ENCODE results near the gene ZNF716. TPM values are rescaled to one million over a fixed set of nuclear protein-coding genes. Genes with fewer than 3 reads are reported as not detected.

ZNF716 gene
- total RNA-seq, 1 experiment from 2014 or later: not detected

GRCh38 chr7:57412618-57413017, 37.4 kb upstream of the ZNF716 start:
- BruUV-seq (replicated peaks): no TSS peak
- CTCF ChIA-PET: no interaction called here
- Mint-ChIP-seq H3K36me3 (ENCODE audit: insufficient read depth, unreplicated experiment) (no peaks in the 10 kb centered on the region), H3K4me1 (ENCODE audit: insufficient read depth, unreplicated experiment) (no peaks in the 10 kb centered on the region), H3K9me3 (ENCODE audit: unreplicated experiment) (peaks cover 7% of the 10 kb centered on the region), H3K4me3 (ENCODE audit: unreplicated experiment) (no peak overlapping the region), H3K27ac (ENCODE audit: low read depth, unreplicated experiment) (no peak overlapping the region), H3K27me3 (ENCODE audit: insufficient read depth, unreplicated experiment) (no peaks in the 10 kb centered on the region)
- no peak for DNase-seq (ENCODE audit: unreplicated experiment)
- POLR2A ChIA-PET: no interaction called here
- intact Hi-C loops (cut with micrococcal nuclease): no loop called here
- TF ChIP-seq, protein P1, sequence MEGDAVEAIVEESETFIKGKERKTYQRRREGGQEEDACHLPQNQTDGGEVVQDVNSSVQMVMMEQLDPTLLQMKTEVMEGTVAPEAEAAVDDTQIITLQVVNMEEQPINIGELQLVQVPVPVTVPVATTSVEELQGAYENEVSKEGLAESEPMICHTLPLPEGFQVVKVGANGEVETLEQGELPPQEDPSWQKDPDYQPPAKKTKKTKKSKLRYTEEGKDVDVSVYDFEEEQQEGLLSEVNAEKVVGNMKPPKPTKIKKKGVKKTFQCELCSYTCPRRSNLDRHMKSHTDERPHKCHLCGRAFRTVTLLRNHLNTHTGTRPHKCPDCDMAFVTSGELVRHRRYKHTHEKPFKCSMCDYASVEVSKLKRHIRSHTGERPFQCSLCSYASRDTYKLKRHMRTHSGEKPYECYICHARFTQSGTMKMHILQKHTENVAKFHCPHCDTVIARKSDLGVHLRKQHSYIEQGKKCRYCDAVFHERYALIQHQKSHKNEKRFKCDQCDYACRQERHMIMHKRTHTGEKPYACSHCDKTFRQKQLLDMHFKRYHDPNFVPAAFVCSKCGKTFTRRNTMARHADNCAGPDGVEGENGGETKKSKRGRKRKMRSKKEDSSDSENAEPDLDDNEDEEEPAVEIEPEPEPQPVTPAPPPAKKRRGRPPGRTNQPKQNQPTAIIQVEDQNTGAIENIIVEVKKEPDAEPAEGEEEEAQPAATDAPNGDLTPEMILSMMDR (IDR thresholded peaks at IDR 0.05; ENCODE audit: unreplicated experiment): no peak

DNA sequence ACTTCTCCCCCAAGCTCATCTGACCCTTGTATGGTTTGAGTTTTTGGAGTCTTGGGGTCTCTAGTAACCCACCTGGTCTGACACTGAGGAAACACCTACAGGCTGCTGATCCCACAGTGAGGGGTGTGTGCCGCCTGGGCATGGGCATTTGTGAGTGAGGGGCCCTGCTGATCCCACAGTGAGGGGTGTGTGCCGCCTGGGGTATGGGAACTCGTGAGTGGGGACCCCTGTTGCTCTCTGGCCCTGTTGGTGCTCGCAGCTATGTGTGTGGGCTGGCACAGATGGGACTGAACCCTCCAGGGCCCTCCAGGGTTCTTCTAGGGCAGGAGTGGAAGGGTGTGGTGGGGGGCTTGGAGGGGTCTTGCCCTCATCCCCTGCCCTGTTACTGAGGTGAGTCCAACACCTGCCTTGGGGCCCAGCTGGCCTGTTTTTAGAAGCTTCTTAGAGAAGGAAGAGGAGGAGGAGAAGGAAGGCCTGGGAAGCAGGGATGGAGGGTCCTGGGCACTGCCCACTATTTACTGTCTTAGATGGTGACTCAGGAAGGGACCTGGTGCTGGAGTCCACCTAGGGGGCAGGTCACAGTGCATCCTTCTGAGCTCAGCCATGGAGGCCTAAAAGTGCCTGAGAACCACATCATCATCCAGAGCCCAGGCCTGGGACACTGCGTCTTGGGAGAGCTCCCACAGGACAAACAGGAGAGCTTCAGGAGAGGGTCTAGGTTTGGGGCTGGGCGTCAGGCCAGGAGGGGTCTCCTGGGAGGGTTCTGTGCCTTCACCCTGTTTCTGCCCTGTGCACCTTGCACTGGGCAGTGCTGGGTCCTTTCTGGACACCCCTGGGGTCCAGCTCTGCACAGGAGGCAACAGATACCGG, 36.2 kb upstream of the ZNF716 start:
- TF ChIP-seq, protein P1 (IDR thresholded peaks at IDR 0.05; ENCODE audit: unreplicated experiment): no peak
- no peaks in the 10 kb centered on the region for H3K27me3 Mint-ChIP-seq (ENCODE audit: insufficient read depth, unreplicated experiment)
- CTCF ChIA-PET: no interaction called here
- BruUV-seq (replicated peaks): no TSS peak
- H3K9me3 Mint-ChIP-seq (ENCODE audit: unreplicated experiment): peaks cover 7% of the 10 kb centered on the region
- no peaks in the 10 kb centered on the region for H3K36me3 Mint-ChIP-seq (ENCODE audit: insufficient read depth, unreplicated experiment)
- POLR2A ChIA-PET: no interaction called here
- H3K4me1 Mint-ChIP-seq (ENCODE audit: insufficient read depth, unreplicated experiment): no peaks in the 10 kb centered on the region
- H3K4me3 Mint-ChIP-seq (ENCODE audit: unreplicated experiment): no peak overlapping the region
- no peak overlapping the region for H3K27ac Mint-ChIP-seq (ENCODE audit: low read depth, unreplicated experiment)
- no peak for DNase-seq (ENCODE audit: unreplicated experiment)
- intact Hi-C loops (cut with micrococcal nuclease): no loop called here

DNA sequence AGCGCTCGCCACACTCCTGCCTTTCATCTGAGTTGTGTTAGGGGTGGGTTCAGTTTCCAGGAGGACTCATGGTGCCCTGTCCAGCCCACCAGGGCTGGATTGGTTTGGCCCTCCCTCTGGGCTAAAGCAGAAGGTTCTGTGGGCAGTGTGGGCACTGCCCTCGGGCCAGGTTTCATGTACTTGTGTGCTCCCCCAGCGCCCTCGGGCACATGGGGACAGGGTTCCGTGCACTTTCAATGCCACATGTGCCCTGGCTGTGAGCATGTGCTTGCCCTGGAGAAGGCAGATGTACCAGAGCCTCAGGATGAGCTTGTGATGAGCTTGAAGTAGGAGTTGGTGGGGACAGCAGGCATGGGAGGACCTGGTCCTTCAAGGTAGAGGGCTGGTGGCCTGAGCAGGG, 35.6 kb upstream of the ZNF716 start:
- ChIA-PET POLR2A (no interaction called here), CTCF (no interaction called here)
- Mint-ChIP-seq H3K4me1 (ENCODE audit: insufficient read depth, unreplicated experiment) (no peaks in the 10 kb centered on the region), H3K4me3 (ENCODE audit: unreplicated experiment) (no peak overlapping the region), H3K27ac (ENCODE audit: low read depth, unreplicated experiment) (no peak overlapping the region), H3K27me3 (ENCODE audit: insufficient read depth, unreplicated experiment) (no peaks in the 10 kb centered on the region), H3K36me3 (ENCODE audit: insufficient read depth, unreplicated experiment) (no peaks in the 10 kb centered on the region), H3K9me3 (ENCODE audit: unreplicated experiment) (peaks cover 2% of the 10 kb centered on the region)
- intact Hi-C loops (cut with micrococcal nuclease): no loop called here
- no peak for DNase-seq (ENCODE audit: unreplicated experiment)
- TF ChIP-seq, protein P1 (IDR thresholded peaks at IDR 0.05; ENCODE audit: unreplicated experiment): no peak
- BruUV-seq (replicated peaks): no TSS peak

DNA sequence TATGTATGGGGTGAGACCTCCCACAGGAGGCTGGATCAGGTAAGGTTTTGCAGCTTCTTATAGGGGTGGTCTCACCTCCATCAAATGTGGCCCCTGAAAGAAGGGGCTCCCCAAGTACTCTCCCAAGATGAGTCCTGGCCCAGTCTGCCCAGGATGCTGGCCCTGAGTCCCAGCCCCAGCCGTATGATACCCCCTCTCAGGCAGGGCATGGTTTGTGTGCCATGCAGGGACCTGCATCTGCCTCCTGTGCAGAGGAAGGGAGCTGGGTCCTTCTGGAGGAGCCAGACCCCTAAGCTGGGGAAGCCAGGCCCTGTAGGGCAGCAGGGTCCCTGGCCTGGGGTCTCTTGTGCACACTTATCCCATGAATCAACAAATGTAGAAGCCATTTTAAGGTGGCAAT, 35.1 kb upstream of the ZNF716 start:
- no peak overlapping the region for H3K4me3 Mint-ChIP-seq (ENCODE audit: unreplicated experiment)
- TF ChIP-seq, protein P1 (IDR thresholded peaks at IDR 0.05; ENCODE audit: unreplicated experiment): no peak
- no peaks in the 10 kb centered on the region for H3K4me1 Mint-ChIP-seq (ENCODE audit: insufficient read depth, unreplicated experiment)
- BruUV-seq (replicated peaks): no TSS peak
- no peak for DNase-seq (ENCODE audit: unreplicated experiment)
- POLR2A ChIA-PET: no interaction called here
- H3K36me3 Mint-ChIP-seq (ENCODE audit: insufficient read depth, unreplicated experiment): no peaks in the 10 kb centered on the region
- no peaks in the 10 kb centered on the region for H3K9me3 Mint-ChIP-seq (ENCODE audit: unreplicated experiment)
- H3K27ac Mint-ChIP-seq (ENCODE audit: low read depth, unreplicated experiment): no peak overlapping the region
- no peaks in the 10 kb centered on the region for H3K27me3 Mint-ChIP-seq (ENCODE audit: insufficient read depth, unreplicated experiment)
- CTCF ChIA-PET: no interaction called here
- intact Hi-C loops (cut with micrococcal nuclease): no loop called here
